ENCODE measurements around the gene PAXX.
A peak's percentile ranks its signal among the peaks of the same experiment; 100 is the strongest.

PAXX gene

DNA sequence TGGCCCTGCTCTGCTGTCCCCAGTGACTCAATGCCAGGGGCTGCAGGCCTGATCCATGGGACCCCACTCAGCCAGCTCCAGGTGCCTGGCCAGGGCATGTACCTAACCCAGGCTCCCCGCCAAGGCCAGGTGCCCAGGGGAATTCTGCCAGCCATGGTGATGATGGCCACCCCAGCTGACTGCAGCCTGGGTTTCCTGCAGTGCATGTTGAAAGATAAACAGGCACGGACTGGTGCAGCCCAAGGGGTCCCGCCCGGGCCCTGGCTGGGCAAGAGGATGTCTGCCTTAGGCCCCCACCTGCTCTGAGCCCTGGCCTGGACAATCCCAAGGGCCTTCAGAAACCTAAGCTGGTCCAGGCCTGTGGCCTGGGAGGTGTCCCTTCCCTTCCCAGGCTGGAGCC lies 34.6 kb downstream of the PAXX start:
- no peaks in the 10 kb centered on the region for H3K36me3 ChIP-seq (ENCODE audit: low read length)
- no peak overlapping the region for H3K9ac ChIP-seq (ENCODE audit: low read length)
- no peaks in the 10 kb centered on the region for H3K79me2 ChIP-seq (ENCODE audit: insufficient read depth, low read length)
- H3K9me2 ChIP-seq (replicated peaks; ENCODE audit: insufficient read depth, low read length) = no peaks in the 10 kb centered on the region
- H3K4me3 ChIP-seq (ENCODE audit: insufficient read depth, low read length, poor library complexity, severe bottlenecking) = no peak overlapping the region
- H3K4me2 ChIP-seq (ENCODE audit: low read depth, low read length, poor library complexity, severe bottlenecking) = no peak overlapping the region
- H4K20me1 ChIP-seq (ENCODE audit: low read depth, low read length) = no peaks in the 10 kb centered on the region
- no peak overlapping the region for H2AFZ ChIP-seq (ENCODE audit: low read depth, low read length, severe bottlenecking)
- H3K27me3 ChIP-seq (ENCODE audit: low read length) = no peaks in the 10 kb centered on the region
- H3K27ac ChIP-seq (ENCODE audit: low read depth, low read length) = no peak overlapping the region
- no peaks in the 10 kb centered on the region for H3F3A ChIP-seq (ENCODE audit: insufficient read depth)
- no peaks in the 10 kb centered on the region for H3K9me3 ChIP-seq (ENCODE audit: insufficient read depth, low read length)
- TF ChIP-seq, protein P1, sequence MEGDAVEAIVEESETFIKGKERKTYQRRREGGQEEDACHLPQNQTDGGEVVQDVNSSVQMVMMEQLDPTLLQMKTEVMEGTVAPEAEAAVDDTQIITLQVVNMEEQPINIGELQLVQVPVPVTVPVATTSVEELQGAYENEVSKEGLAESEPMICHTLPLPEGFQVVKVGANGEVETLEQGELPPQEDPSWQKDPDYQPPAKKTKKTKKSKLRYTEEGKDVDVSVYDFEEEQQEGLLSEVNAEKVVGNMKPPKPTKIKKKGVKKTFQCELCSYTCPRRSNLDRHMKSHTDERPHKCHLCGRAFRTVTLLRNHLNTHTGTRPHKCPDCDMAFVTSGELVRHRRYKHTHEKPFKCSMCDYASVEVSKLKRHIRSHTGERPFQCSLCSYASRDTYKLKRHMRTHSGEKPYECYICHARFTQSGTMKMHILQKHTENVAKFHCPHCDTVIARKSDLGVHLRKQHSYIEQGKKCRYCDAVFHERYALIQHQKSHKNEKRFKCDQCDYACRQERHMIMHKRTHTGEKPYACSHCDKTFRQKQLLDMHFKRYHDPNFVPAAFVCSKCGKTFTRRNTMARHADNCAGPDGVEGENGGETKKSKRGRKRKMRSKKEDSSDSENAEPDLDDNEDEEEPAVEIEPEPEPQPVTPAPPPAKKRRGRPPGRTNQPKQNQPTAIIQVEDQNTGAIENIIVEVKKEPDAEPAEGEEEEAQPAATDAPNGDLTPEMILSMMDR (IDR thresholded peaks at IDR 0.05; ENCODE audit: insufficient read depth, low read length, poor library complexity, severe bottlenecking) = no peak
- TF ChIP-seq EZH2phosphoT487 (conservative IDR thresholded peaks at IDR 0.05; ENCODE audit: low read length) = no peak

DNA sequence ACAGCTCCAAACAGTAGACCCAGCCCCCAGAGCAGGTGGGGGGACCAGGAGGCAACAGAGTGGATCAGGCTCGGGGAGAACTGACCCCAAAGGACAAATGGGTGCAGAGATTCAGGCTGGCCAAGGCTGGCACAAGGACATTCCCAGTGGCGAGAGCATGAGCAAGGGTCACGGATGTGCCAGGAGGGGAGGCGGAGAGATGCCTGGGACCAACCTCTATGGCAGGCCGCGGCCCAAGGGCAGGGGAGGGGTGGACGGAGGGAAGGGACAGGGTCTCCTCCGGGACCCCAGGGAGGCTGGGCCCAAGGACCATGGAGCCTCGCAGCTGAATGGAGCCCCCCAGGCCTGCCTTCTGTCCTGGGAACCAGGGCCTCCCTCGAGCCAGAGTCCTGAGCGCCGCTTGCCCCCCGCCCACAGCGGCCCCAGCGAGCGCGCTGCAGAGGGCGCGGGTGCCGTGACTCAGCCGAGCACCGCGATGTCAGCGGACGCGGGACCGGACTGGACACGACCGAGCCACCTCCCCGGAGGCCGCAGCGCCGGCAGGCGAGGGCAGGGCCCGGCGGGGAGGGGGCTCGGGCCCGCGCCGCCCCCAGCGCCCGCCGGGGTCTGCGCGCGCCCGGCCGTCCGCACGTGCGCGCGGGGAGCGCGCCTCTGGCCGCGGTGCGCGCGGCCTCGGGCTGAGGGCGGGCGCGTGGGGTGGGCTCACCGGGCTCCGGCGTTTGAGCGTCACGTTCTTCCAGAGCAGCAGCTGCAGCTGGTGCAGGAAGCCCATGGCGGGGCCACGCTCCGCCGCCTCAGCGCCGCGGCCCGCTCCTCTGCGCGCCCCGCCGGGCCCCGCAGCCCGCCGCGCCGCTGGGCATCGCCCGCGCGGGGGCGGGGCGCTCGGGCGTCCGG lies 35.4 kb downstream of the PAXX start, which contains the start of gene ABCA2:
Gene ABCA2 (minus strand): TSS at position 869 of the 894 bp plus-strand sequence. CDS start 97 bp downstream, at position 772.
- H3K4me3 ChIP-seq (ENCODE audit: insufficient read depth, low read length, poor library complexity, severe bottlenecking) = peak within 1 kb of the TSS; percentile 54
- peak within 1 kb of the TSS; percentile 85 for H3K4me2 ChIP-seq (ENCODE audit: low read depth, low read length, poor library complexity, severe bottlenecking)
- H3F3A ChIP-seq (ENCODE audit: insufficient read depth) = no peaks in the 10 kb centered on the region
- H3K27me3 ChIP-seq (ENCODE audit: low read length) = no peaks in the 10 kb centered on the region
- no peak for TF ChIP-seq EZH2phosphoT487 (conservative IDR thresholded peaks at IDR 0.05; ENCODE audit: low read length)
- TF ChIP-seq, protein P1 (IDR thresholded peaks at IDR 0.05; ENCODE audit: insufficient read depth, low read length, poor library complexity, severe bottlenecking) = no peak
- H3K79me2 ChIP-seq (ENCODE audit: insufficient read depth, low read length) = no peaks in the 10 kb centered on the region
- no peaks in the 10 kb centered on the region for H3K9me3 ChIP-seq (ENCODE audit: insufficient read depth, low read length)
- H4K20me1 ChIP-seq (ENCODE audit: low read depth, low read length) = no peaks in the 10 kb centered on the region
- H3K9ac ChIP-seq (ENCODE audit: low read length) = peak within 1 kb of the TSS; percentile 54; the same call in 1 of the 2 replicates
- H3K9me2 ChIP-seq (replicated peaks; ENCODE audit: insufficient read depth, low read length) = no peaks in the 10 kb centered on the region
- H2AFZ ChIP-seq (ENCODE audit: low read depth, low read length, severe bottlenecking) = peak within 1 kb of the TSS; percentile 59
- H3K36me3 ChIP-seq (ENCODE audit: low read length) = no peaks in the 10 kb centered on the region
- no peak within 1 kb of the TSS for H3K27ac ChIP-seq (ENCODE audit: low read depth, low read length)

DNA sequence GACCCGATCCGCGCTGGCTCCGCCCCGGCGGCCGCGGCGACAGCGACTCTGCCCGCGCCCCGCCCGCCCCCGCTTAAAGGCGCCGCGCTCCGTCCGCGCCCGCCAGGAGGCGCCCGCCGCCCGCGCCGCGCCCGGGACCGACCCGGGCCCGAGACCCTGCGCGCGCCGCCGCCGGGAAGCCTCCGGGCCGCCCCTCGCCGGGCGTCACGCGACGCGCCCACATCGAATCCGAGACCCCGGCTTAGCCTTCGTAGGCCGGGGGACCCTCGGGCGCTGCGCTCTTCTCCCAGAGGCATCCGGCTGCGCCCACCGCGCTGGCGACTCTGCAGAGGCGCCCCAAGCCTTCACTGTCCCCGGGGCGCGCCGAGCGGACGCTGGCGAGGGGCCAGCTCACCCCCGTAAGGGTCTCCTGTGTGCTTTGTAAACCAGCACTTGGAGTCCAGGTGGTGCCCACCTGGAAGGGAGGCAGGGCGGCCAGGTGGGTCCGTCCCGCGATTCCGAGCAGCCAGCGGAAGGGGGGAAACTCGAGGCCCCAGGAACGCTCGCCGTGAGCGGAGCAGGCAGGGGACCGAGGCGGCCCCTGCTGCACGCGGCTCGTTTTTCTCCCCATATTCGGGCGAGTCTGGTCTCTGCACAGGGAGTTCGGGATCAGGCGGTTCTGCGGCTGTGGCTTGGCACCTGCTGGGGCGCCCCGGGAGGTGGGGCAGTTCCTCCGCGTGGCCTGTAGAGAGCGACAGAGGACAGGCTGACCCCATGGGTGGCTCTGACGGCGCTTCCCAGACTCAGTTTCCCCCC lies 36.2 kb downstream of the PAXX start:
- H4K20me1 ChIP-seq (ENCODE audit: low read depth, low read length) = no peaks in the 10 kb centered on the region
- no peaks in the 10 kb centered on the region for H3K9me2 ChIP-seq (replicated peaks; ENCODE audit: insufficient read depth, low read length)
- H3K9me3 ChIP-seq (ENCODE audit: insufficient read depth, low read length) = no peaks in the 10 kb centered on the region
- no peak for TF ChIP-seq EZH2phosphoT487 (conservative IDR thresholded peaks at IDR 0.05; ENCODE audit: low read length)
- TF ChIP-seq, protein P1 (IDR thresholded peaks at IDR 0.05; ENCODE audit: insufficient read depth, low read length, poor library complexity, severe bottlenecking) = peak; percentile 29
- peak overlapping the region; percentile 85 for H3K4me2 ChIP-seq (ENCODE audit: low read depth, low read length, poor library complexity, severe bottlenecking)
- H3K27ac ChIP-seq (ENCODE audit: low read depth, low read length) = no peak overlapping the region
- H3F3A ChIP-seq (ENCODE audit: insufficient read depth) = no peaks in the 10 kb centered on the region
- no peaks in the 10 kb centered on the region for H3K36me3 ChIP-seq (ENCODE audit: low read length)
- no peaks in the 10 kb centered on the region for H3K27me3 ChIP-seq (ENCODE audit: low read length)
- H3K4me3 ChIP-seq (ENCODE audit: insufficient read depth, low read length, poor library complexity, severe bottlenecking) = peak overlapping the region; percentile 54
- peak overlapping the region; percentile 59 for H2AFZ ChIP-seq (ENCODE audit: low read depth, low read length, severe bottlenecking)
- H3K79me2 ChIP-seq (ENCODE audit: insufficient read depth, low read length) = no peaks in the 10 kb centered on the region
- peak overlapping the region; percentile 54; the same call in 1 of the 2 replicates for H3K9ac ChIP-seq (ENCODE audit: low read length)
